Testis (tissue), 3 donors: ENCODE results near the gene MLKL. TPM values are rescaled to one million over a fixed set of nuclear protein-coding genes. Genes with fewer than 3 reads are reported as not detected.
"Not testable (repeated sequence)": the region's sequence is repeated elsewhere in the genome, so short reads cannot be mapped to it uniquely, and the experiment has no call there.

ENCODE experiments used
- DNase-seq: peaks from one replicate; pipeline ENCODE4 v3.0.0-alpha.2; 2019
- H3K27ac ChIP-seq, 2 donors: fragments of 200-600 bp; sonication (generic); one replicate each; pipeline ENCODE4 v1.5.1; 2019
- H3K27me3 ChIP-seq: fragments of 200-600 bp; sonication (generic); one replicate; pipeline ENCODE4 v1.5.1; 2019
- H3K36me3 ChIP-seq: fragments of 200-600 bp; sonication (generic); one replicate; pipeline ENCODE4 v1.5.1; 2017; ENCODE audit warnings: low read depth; ENCODE audit errors: missing control alignments
- H3K4me1 ChIP-seq: fragments of 200-600 bp; sonication (generic); one replicate; pipeline ENCODE4 v1.5.1; 2019
- H3K4me3 ChIP-seq, 2 donors: fragments of 200-600 bp; sonication (generic); one replicate each; pipeline ENCODE4 v1.5.1; 2017 to 2019
- H3K9me3 ChIP-seq: fragments of 200-600 bp; sonication (generic); one replicate; pipeline ENCODE4 v1.5.1; 2017
- CTCF ChIP-seq, 3 experiments: fragments of 450-650 bp in 2 of 3; fragments of 200-600 bp in 1 of 3; sonication (generic) in 1 of 3; IDR thresholded peaks; one replicate each; pipeline ENCODE4 v1.5.1; 2016 to 2019; ENCODE audit warnings: antibody characterized with exemption in 3 of 3, mild to moderate bottlenecking in 2 of 3, moderate library complexity in 1 of 3
- POLR2A ChIP-seq: fragments of 450-650 bp; IDR thresholded peaks from one replicate; pipeline ENCODE4 v1.6.1; 2017; ENCODE audit warnings: antibody characterized with exemption, mild to moderate bottlenecking, moderate library complexity
- WGBS, 2 donors: methylation state at CpG; one replicate each; pipeline ENCODE4 v1.1.5; 2018; 5-methylcytosine and 5-hydroxymethylcytosine counted together
- intact Hi-C: fragments of 100-400 bp; cut with DNase I; formaldehyde crosslinking; loops from one replicate; pipeline ENCODE4 v1.15.1; 2023; ENCODE audit warnings: low total_unique reads
- polyA plus RNA-seq: library from polyadenylated mRNA; stranded (reverse); fragments of 350-450 nt; fragmentation: Illumina TruSeq; extraction: RNeasy Lipid Tissue Mini Kit (QIAGEN cat#74804); gene quantifications from one replicate; pipeline ENCODE4 v1.2.3, GENCODE V29; 2014; ENCODE audit warnings: low read depth, low replicate concordance; ENCODE audit not compliant: insufficient read depth
- total RNA-seq, 2 donors: library from RNA; depleted of rRNA; stranded (reverse); fragments of >200 nt; gene quantifications; one replicate each; pipeline ENCODE4 v1.2.3, GENCODE V29; 2016

Gene MLKL
- total and polyA plus RNA-seq, 3 donors from 2014 or later = 3.5 to 4.8 (median 4.5) TPM

- Histone ChIP-seq H3K4me3 (no peak overlapping the region), H3K4me1 (peaks cover 4% of the 10 kb centered on the region), H3K27ac (no peak overlapping the region), H3K36me3 (no peaks in the 10 kb centered on the region), H3K27me3 (no peaks in the 10 kb centered on the region), H3K9me3 (no peaks in the 10 kb centered on the region)
- WGBS, 2 donors = 65 to 83% methylated on average over 8 to 18 of the region's 19 CpGs
- intact Hi-C loops = no loop called here
- no peak for DNase-seq
- TF ChIP-seq CTCF (IDR thresholded peaks at IDR 0.05) = no peak
- no peak for TF ChIP-seq POLR2A
Measured at GRCh38 chr16:74724820-74725549, 24.3 kb upstream of the MLKL start.

GRCh38 chr16:74723256-74723655 lies 22.6 kb upstream of the MLKL start:
- Histone ChIP-seq H3K9me3 (no peaks in the 10 kb centered on the region), H3K4me1 (peaks cover 4% of the 10 kb centered on the region), H3K27me3 (no peaks in the 10 kb centered on the region), H3K27ac (no peak overlapping the region), H3K4me3 (no peak overlapping the region), H3K36me3 (no peaks in the 10 kb centered on the region)
- intact Hi-C loops = no loop called here
- TF ChIP-seq POLR2A (no peak), CTCF (IDR thresholded peaks at IDR 0.05) (no peak)
- DNase-seq = no peak
- WGBS, 2 donors = 86 to 94% methylated on average over 6 to 7 of the region's 7 CpGs

GRCh38 chr16:74722156-74722555 lies 21.5 kb upstream of the MLKL start:
- H3K27me3 ChIP-seq, intact Hi-C loops, H3K27ac ChIP-seq, H3K4me1 ChIP-seq, H3K9me3 ChIP-seq, DNase-seq, H3K36me3 ChIP-seq, H3K4me3 ChIP-seq: not testable (repeated sequence)
- 88 to 93% methylated on average over 2 of the region's 2 CpGs for WGBS, 2 donors

- Histone ChIP-seq H3K27me3 (no peaks in the 10 kb centered on the region), H3K36me3 (no peaks in the 10 kb centered on the region), H3K4me1 (peaks cover 4% of the 10 kb centered on the region), H3K4me3 (no peak overlapping the region), H3K9me3 (no peaks in the 10 kb centered on the region), H3K27ac (no peak overlapping the region)
- TF ChIP-seq POLR2A (no peak), CTCF (IDR thresholded peaks at IDR 0.05) (no peak)
- 86% methylated on average over 10 to 11 of the region's 11 CpGs for WGBS, 2 donors
- intact Hi-C loops = no loop called here
- no peak for DNase-seq
Measured at GRCh38 chr16:74721716-74722115, 21.1 kb upstream of the MLKL start.

GRCh38 chr16:74720579-74720978 lies 19.9 kb upstream of the MLKL start:
- WGBS, 2 donors = 76 to 77% methylated on average over 5 of the region's 5 CpGs
- no peak for TF ChIP-seq POLR2A
- TF ChIP-seq CTCF (IDR thresholded peaks at IDR 0.05) = no peak
- intact Hi-C loops = no loop called here
- Histone ChIP-seq H3K36me3 (no peaks in the 10 kb centered on the region), H3K27me3 (no peaks in the 10 kb centered on the region), H3K4me1 (peaks cover 4% of the 10 kb centered on the region), H3K27ac (no peak overlapping the region), H3K4me3 (no peak overlapping the region), H3K9me3 (no peaks in the 10 kb centered on the region)
- DNase-seq = no peak
